Measurements from ENCODE around the gene ANAPC10. TPM values are rescaled to one million over a fixed set of nuclear protein-coding genes. Genes with fewer than 3 reads are reported as not detected.
"Not testable (repeated sequence)": the region's sequence is repeated elsewhere in the genome, so short reads cannot be mapped to it uniquely, and the experiment has no call there.

Gene ANAPC10
- total RNA-seq, 2 donors from 2014 or later = 9.9 to 11.8 TPM

DNA sequence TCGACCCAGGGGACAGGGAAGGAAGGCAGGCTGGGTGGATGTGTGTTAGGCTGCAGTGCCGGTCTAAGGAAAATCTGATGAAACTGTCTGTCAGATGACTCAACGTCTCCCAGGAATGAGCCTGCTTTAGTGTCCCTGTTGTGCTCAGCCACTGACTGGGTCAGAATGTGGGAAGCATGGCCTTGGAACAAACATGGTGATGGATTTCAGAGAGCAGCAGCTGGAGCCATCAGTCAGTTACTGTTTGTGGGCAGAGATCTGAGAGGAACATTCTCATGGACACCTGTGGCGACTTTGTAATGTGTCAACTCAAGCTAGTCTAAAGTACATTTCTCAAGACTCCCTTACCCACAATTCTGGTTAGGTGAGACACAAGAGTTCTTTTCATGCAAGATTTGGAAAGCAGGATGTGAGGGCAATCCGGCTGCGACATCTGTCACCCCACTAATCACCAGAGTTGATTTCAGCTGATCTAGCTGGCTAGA lies 63.2 kb downstream of the ANAPC10 start:
- intact Hi-C loops (cut with DNase I, micrococcal nuclease) = no loop called here
- DNase-seq = no peak
- ATAC-seq = no peak

GRCh38 chr4:145019346-145019745 lies 78.7 kb downstream of the ANAPC10 start:
- DNase-seq (no peak), ATAC-seq (no peak)
- intact Hi-C loops (cut with DNase I, micrococcal nuclease) = no loop called here

- no peak for ATAC-seq
These were observed 83.6 kb downstream of the ANAPC10 start for GRCh38 chr4:145014365-145014764.

DNA sequence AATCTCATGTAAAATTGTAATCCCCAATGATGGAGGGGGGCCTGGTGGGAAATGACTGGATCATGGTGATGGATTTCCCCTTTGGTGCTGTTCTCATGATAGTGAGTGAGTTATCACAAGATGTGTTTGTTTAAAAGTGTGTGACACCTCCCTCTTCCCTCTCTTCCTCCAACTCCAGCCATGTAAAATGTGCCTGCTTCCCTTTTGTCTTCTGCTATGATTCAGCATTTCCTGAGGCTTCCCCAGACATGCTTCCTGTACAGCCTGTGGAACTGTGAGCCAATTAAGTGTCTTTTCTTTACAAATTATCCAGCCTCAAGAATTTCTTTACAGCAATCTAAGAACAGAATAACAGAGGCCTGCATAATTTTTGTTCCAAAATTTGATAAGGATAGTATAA lies 85.2 kb downstream of the ANAPC10 start:
- intact Hi-C loops (cut with DNase I, micrococcal nuclease) = no loop called here
- no peak for ATAC-seq
- DNase-seq = no peak

More at GRCh38 chr4:145014365-145014764, 83.6 kb downstream of the ANAPC10 start:
- no peak for DNase-seq
- intact Hi-C loops (cut with DNase I, micrococcal nuclease) = no loop called here

DNA sequence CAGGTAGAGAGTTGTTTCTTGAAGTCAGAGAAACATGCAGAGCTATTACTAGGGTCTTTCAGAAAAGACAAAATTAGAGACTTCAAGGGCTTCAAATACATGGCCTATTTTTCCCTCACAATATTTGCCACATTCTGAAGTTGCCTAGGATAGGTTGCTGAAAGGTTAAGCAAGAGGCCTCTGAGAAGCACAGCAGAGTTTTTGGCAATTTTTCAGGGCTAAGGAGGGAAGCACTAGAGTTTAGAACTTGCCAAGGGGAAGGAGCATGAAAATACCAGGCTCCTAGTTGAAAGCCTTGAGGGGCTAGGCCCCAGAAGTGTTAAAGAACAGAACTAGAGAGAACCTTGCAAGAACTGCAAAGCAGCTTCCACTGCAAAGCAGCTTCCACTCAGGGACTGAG lies 86.4 kb downstream of the ANAPC10 start:
- intact Hi-C loops (cut with DNase I, micrococcal nuclease) = no loop called here
- no peak for DNase-seq
- ATAC-seq = no peak

GRCh38 chr4:145010315-145010714 lies 87.7 kb downstream of the ANAPC10 start:
- intact Hi-C loops (cut with DNase I, micrococcal nuclease); ATAC-seq; DNase-seq: not testable (repeated sequence)

GRCh38 chr4:145003675-145004074 lies 94.3 kb downstream of the ANAPC10 start:
- ATAC-seq = no peak
- no peak for DNase-seq
- intact Hi-C loops (cut with DNase I, micrococcal nuclease) = no loop called here

DNA sequence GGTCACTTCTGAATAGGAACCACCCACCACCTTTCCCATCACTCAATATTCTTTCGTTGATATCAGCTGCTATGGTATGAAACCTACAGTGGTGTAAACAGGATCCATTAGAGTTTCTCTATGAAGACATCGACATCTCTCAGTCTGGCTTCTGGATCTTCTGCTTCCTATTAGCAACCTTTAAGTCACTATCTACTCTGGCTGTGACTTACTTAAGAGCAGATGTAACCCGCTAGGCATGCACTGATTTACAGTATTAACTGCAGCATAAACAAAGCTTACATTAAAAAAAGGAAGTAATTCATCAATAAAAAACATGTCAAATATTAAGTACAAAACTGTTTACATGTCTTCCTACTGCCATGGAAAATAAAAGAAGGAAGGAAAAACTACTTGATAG lies 96.4 kb downstream of the ANAPC10 start:
- intact Hi-C loops (cut with DNase I, micrococcal nuclease) = no loop called here
- ATAC-seq = no peak
- no peak for DNase-seq

GRCh38 chr4:145000656-145001055 lies 97.3 kb downstream of the ANAPC10 start:
- intact Hi-C loops (cut with DNase I, micrococcal nuclease); DNase-seq; ATAC-seq: not testable (repeated sequence)

- intact Hi-C loops (cut with DNase I, micrococcal nuclease) = no loop called here
- ATAC-seq = no peak
- no peak for DNase-seq
These were observed 108.7 kb downstream of the ANAPC10 start for GRCh38 chr4:144989306-144989705.

DNA sequence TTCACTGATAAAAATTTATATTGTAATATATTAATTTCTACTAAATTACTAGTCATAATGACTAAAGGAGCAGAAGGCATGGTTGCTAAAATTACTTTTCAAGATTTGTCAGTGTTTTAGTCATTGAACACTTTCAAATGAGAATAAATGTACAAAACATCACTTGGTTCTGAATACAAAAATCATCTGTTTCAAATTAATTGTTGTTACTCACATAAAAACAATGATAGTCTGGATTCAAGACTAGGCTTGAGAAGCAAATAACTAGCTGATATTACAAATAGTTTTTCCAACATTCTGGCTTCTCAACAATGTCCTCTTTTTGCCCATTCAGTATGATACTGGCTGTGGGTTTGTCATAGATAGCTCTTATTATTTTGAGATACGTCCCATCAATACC lies 112.5 kb downstream of the ANAPC10 start:
- no peak for ATAC-seq
- no peak for DNase-seq
- intact Hi-C loops (cut with DNase I, micrococcal nuclease) = no loop called here

DNA sequence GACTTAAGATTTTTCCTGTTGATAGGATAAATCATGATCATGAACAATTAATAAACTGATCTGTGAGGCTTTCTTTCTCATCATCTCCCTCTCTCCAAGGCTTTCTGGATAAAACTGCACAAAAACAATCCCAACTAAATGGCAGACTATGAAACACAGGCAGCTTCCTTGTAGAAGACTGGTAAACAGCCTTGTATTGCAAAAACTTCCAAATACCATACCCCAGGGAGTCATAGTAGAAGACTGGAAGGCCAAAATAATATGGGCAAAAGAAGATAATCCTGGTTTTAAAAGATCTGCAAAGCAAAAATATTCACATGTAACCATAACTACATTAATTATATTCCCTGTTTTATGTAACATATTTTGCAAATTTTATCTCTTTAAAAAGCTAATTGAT lies 113.0 kb downstream of the ANAPC10 start:
- no peak for ATAC-seq
- intact Hi-C loops (cut with DNase I, micrococcal nuclease) = no loop called here
- no peak for DNase-seq

DNA sequence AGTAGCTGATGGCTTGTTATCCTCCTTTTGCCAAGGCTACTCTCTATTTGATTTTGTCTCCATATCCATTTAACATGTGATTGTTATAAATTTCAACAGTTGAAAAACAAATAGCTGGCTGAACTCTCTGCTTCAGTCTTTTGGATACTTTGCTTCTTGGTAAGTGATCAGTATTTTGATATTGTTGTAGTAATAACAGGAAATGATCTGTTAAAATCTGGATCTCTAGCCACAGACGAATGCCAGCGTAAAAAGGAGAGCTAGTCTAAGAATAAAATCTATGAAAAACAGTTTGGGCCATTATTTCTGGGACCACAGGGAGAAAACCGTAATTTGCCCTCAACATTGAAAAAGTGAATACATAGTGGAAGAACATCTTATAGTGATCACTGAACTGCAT lies 113.8 kb downstream of the ANAPC10 start:
- intact Hi-C loops (cut with DNase I, micrococcal nuclease) = no loop called here

GRCh38 chr4:144975718-144976117 lies 122.3 kb downstream of the ANAPC10 start:
- DNase-seq (no peak), ATAC-seq (no peak)
- intact Hi-C loops (cut with DNase I, micrococcal nuclease) = no loop called here

More for the DNA sequence above, 113.8 kb downstream of the ANAPC10 start:
- DNase-seq = no peak
- ATAC-seq = no peak

GRCh38 chr4:144970597-144970996 lies 127.4 kb downstream of the ANAPC10 start:
- intact Hi-C loops (cut with DNase I, micrococcal nuclease) = no loop called here
- ATAC-seq (no peak), DNase-seq (no peak)

DNA sequence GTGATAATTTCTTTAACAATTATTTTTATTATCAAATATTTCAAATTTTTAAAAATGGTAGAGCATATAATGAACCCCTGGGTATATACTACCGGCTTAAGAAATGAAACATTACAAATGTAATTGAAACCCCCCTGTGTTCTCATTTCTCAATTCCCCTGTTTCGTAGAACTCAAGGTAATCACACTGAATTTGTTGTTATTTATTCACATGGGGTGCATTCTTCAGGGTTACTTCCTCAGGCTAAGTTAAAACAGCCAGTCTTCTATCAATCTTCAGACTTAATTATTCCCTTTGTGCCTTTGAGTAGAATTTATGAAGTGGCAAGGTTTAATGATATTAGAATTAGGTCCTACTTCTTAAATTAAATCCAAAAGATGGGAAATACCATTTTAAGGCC lies 128.2 kb downstream of the ANAPC10 start:
- ATAC-seq (no peak), DNase-seq (no peak)
- intact Hi-C loops (cut with DNase I, micrococcal nuclease) = no loop called here

- no peak for ATAC-seq
These were observed 129.4 kb downstream of the ANAPC10 start for GRCh38 chr4:144968606-144969005.

DNA sequence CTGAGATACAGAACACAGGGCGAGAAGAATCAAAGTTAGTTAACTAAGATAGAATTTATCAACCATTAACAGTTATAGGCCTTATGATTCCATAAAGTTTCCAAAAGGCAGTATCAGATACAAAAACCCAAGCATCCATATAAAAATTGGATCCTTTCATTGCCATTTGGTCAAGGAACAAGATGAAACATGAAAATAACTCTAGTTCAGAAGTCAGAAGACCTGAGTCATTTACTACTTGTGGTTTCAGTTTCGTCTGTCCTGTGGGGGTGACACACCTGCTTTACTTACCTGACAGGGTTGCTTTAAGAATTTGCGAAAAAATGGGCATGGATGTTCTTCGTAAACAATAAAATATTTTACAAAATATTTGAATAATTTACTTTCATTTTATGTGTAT lies 130.8 kb downstream of the ANAPC10 start:
- intact Hi-C loops (cut with DNase I, micrococcal nuclease) = no loop called here

More at GRCh38 chr4:144968606-144969005, 129.4 kb downstream of the ANAPC10 start:
- intact Hi-C loops (cut with DNase I, micrococcal nuclease) = no loop called here
- no peak for DNase-seq

GRCh38 chr4:144962300-144962699 lies 135.7 kb downstream of the ANAPC10 start:
- ATAC-seq (no peak), DNase-seq (no peak)
- intact Hi-C loops (cut with DNase I, micrococcal nuclease) = no loop called here

More for the DNA sequence above, 130.8 kb downstream of the ANAPC10 start:
- no peak for DNase-seq
- ATAC-seq = no peak

DNA sequence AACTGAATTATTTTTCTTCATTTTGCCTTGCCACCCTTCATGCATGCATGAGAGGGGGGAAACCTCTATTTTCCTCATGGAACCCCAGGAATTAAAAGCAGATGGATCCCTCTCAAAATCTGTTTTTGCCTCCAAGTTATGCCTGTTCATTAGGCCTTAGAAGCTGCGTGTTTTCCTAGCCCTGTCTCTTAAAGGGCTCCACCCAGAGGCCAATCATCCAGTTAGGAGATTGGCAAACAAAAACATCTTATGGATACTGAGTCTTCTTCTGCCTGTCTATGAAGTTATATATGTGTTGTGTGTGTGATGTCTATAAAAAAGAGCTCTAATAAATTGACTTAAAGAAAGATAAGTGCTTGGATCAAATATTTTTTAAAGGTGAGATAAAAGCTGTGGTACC lies 142.9 kb downstream of the ANAPC10 start:
- intact Hi-C loops (cut with DNase I, micrococcal nuclease) = no loop called here
- DNase-seq = no peak
- ATAC-seq = no peak

- intact Hi-C loops (cut with DNase I, micrococcal nuclease) = no loop called here
- DNase-seq (no peak), ATAC-seq (no peak)
These were observed 143.8 kb downstream of the ANAPC10 start for GRCh38 chr4:144954230-144954629.

All from left colon (tissue), 2 donors.